Chondrocyte (in vitro differentiated cells): Measurements from ENCODE around the gene PTH2R. TPM values are rescaled to one million over a fixed set of nuclear protein-coding genes. Genes with fewer than 3 reads are reported as not detected.
"Not testable (repeated sequence)": the region's sequence is repeated elsewhere in the genome, so short reads cannot be mapped to it uniquely, and the experiment has no call there.

Experiments used
- DNase-seq: peaks from one replicate; pipeline ENCODE4 v3.0.0; 2021; ENCODE audit warnings: mixed read lengths, low spot score
- H3K27ac Mint-ChIP-seq: one replicate; pipeline ENCODE4 v1.8.0; 2021; ENCODE audit warnings: mild to moderate bottlenecking, moderate library complexity, mixed read lengths; ENCODE audit not compliant: unreplicated experiment
- H3K27me3 Mint-ChIP-seq: 2 replicates; pipeline ENCODE4 v1.8.0; 2021; ENCODE audit warnings: low read depth, mixed read lengths
- H3K36me3 Mint-ChIP-seq: 2 replicates; pipeline ENCODE4 v1.8.0; 2021; ENCODE audit warnings: low read depth, mixed read lengths
- H3K4me1 Mint-ChIP-seq: 2 replicates; pipeline ENCODE4 v1.8.0; 2021; ENCODE audit warnings: low read depth, mild to moderate bottlenecking, mixed read lengths
- H3K4me3 Mint-ChIP-seq: one replicate; pipeline ENCODE4 v1.8.0; 2021; ENCODE audit warnings: mild to moderate bottlenecking, moderate library complexity, mixed read lengths; ENCODE audit not compliant: unreplicated experiment
- H3K9me3 Mint-ChIP-seq: 2 replicates; pipeline ENCODE4 v1.8.0; 2021; ENCODE audit warnings: low read depth, mixed read lengths
- total RNA-seq: library from RNA; stranded (reverse); gene quantifications from 3 replicates; pipeline ENCODE4 v1.2.1, GENCODE V29; 2021
- TF ChIP-seq, protein P1 (sequence below): fragments of 200-600 bp; sonication (generic); IDR thresholded peaks from 2 replicates; pipeline ENCODE4 v1.5.0; 2021; ENCODE audit warnings: antibody characterized with exemption, mild to moderate bottlenecking, moderate library complexity

PTH2R gene
- total RNA-seq, 1 donor from 2014 or later: not detected

DNA sequence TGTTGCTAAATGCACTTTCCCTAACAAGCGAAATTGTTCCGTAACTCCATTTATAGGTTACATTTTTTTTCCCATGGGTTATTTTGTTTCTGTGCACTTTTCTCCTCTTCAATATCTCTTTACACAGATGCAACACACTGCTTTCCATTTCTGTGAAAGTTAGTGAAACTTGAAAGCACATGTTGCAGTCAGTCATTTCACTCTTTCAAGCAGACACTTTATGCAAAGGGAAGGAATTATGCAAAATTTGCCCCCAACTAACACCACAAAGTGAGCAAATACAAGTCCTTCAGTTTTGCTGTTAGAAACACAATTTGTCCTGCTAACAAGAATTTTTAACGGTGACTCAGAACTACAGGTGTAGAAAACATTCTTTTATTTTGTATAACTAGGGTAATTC is 124.8 kb downstream of the PTH2R start:
- no peak overlapping the region for H3K4me3 Mint-ChIP-seq
- no peak for DNase-seq
- H3K27me3 Mint-ChIP-seq: no peaks in the 10 kb centered on the region
- TF ChIP-seq, protein P1, sequence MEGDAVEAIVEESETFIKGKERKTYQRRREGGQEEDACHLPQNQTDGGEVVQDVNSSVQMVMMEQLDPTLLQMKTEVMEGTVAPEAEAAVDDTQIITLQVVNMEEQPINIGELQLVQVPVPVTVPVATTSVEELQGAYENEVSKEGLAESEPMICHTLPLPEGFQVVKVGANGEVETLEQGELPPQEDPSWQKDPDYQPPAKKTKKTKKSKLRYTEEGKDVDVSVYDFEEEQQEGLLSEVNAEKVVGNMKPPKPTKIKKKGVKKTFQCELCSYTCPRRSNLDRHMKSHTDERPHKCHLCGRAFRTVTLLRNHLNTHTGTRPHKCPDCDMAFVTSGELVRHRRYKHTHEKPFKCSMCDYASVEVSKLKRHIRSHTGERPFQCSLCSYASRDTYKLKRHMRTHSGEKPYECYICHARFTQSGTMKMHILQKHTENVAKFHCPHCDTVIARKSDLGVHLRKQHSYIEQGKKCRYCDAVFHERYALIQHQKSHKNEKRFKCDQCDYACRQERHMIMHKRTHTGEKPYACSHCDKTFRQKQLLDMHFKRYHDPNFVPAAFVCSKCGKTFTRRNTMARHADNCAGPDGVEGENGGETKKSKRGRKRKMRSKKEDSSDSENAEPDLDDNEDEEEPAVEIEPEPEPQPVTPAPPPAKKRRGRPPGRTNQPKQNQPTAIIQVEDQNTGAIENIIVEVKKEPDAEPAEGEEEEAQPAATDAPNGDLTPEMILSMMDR: no peak
- H3K4me1 Mint-ChIP-seq: no peaks in the 10 kb centered on the region
- H3K36me3 Mint-ChIP-seq: no peaks in the 10 kb centered on the region
- H3K9me3 Mint-ChIP-seq: no peaks in the 10 kb centered on the region
- no peak overlapping the region for H3K27ac Mint-ChIP-seq

DNA sequence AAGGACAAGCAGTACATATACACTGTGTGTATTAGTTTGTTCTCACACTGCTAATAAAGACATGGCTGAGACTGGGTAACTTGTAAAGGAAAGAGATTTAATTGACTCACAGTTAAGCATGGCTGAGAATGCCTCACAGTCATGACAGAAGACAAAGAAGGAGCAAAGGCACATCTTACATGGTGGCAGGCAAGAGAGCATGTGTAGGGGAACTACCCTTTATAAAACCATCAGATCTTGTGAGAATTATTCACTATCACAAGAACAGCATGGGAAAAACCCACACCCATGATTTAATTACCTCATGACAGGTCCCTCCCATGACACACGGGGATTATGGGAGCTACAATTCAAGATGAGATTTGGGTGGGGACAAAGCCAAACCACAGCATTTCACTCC is 129.0 kb downstream of the PTH2R start:
- H3K27me3 Mint-ChIP-seq, H3K27ac Mint-ChIP-seq, H3K4me1 Mint-ChIP-seq: not testable (repeated sequence)

DNA sequence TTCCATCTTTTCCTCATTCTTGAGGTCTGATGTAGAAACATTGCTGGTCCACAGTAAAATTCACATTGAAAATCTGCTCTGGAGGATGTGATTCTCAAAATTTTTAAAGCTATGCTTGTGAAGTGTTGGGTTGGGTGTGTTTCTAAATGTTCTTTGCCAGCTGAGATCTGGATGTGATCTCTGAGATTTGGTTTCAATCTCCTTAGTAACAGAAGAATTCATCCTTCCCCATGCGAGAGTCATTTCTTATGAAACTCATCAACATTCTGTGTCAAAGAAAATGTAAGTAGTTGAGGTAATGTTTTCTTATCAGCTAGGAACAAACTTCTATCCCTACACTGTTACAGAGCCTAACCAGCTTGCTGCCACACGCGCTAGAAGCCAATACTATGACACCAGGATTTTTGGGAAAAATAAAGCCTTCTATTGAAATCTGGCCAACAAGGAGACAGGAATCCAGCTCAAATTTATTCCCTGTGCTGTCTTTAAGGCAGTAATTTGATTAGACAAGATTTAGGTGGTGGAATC is 134.9 kb downstream of the PTH2R start:
- no peak for DNase-seq
- Mint-ChIP-seq H3K36me3 (no peaks in the 10 kb centered on the region), H3K4me3 (no peak overlapping the region), H3K27me3 (peaks cover 14% of the 10 kb centered on the region), H3K9me3 (no peaks in the 10 kb centered on the region), H3K27ac (no peak overlapping the region), H3K4me1 (no peaks in the 10 kb centered on the region)
- TF ChIP-seq, protein P1: no peak

More for the DNA sequence above, 129.0 kb downstream of the PTH2R start:
- DNase-seq, H3K4me3 Mint-ChIP-seq, H3K36me3 Mint-ChIP-seq, H3K9me3 Mint-ChIP-seq: not testable (repeated sequence)

DNA sequence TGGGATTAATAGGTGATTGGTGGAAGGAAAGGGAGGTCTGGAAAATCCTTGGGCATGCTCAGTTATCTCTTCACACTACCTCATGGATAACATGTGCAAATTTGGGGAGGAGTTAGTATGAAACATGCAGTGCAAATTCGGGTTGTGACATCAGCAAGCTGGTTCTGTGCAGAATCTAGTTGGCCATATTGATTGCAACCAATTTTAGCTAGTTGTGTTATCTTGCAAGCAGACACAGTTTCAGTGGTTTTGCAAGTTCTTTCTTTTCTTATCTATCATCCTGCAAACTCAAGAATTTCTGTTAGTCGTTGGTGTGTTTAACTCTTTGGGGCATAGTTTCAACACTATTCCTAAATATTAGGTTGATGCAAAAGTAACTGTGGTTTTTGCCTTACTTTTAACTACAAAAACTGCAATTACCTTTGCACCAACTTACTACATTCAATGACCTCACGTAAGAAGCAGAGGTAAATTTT is 135.4 kb downstream of the PTH2R start:
- Mint-ChIP-seq H3K36me3 (no peaks in the 10 kb centered on the region), H3K4me1 (no peaks in the 10 kb centered on the region), H3K27ac (no peak overlapping the region), H3K4me3 (no peak overlapping the region), H3K27me3 (peaks cover 14% of the 10 kb centered on the region), H3K9me3 (no peaks in the 10 kb centered on the region)
- no peak for DNase-seq
- TF ChIP-seq, protein P1: no peak

DNA sequence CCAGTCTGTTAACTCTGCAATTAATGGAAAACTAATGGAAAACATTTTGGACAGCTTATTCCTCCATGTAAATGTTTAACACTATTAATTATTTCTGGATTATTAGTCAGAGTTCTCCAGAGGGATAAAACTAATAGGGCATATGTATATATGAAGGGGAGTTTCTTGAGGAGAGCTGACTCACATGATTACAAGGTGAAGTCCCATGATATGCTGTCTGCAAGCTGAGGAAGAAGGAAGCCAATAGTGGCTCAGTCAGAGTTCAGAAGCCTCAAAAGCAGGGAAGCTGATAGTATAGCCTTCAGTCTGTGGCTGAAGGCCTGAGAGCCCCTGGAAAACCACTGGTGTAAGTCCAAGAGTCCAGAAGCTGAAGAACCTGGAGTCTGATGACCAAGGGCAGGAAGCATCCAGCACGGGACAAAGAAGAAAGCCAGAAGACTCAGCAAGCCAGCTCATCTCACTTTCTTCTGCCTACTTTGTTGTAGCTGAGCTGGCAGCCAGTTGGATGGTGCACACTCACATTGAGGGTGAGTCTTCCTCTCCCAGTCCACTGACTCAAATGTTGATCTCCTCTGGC is 136.0 kb downstream of the PTH2R start:
- Mint-ChIP-seq H3K4me1 (no peaks in the 10 kb centered on the region), H3K36me3 (no peaks in the 10 kb centered on the region), H3K9me3 (no peaks in the 10 kb centered on the region), H3K27me3 (peaks cover 14% of the 10 kb centered on the region), H3K4me3 (no peak overlapping the region), H3K27ac (no peak overlapping the region)
- TF ChIP-seq, protein P1: no peak
- DNase-seq: no peak

Other genes starting within 250 kb of the PTH2R start
- not detected in 3 replicates for gene CRYGA, start 243.2 kb upstream of the PTH2R start, total RNA-seq
- gene C2orf80, start 216.8 kb upstream of the PTH2R start, total RNA-seq: not detected in 3 replicates
- 68.5 to 78.2 TPM (median 75.9 TPM) in 3 replicates for gene IDH1, start 151.7 kb upstream of the PTH2R start, total RNA-seq
- 24.7 to 29.3 TPM (median 28.3 TPM) in 3 replicates for gene PIKFYVE, start 140.5 kb upstream of the PTH2R start, total RNA-seq